M059J (cell line): ENCODE data around the gene RPP25. TPM values are rescaled to one million over a fixed set of nuclear protein-coding genes. Genes with fewer than 3 reads are reported as not detected.
A peak's percentile ranks its signal among the peaks of the same experiment; 100 is the strongest.

Experiments
- DNase-seq: peaks from one replicate; pipeline ENCODE4 v3.0.0-alpha.2; 2012; ENCODE audit warnings: low read depth
- total RNA-seq: library from RNA; depleted of rRNA; stranded (reverse); fragments of >200 nt; shearing (Covaris generic); gene quantifications from 2 replicates; pipeline ENCODE4 v1.2.3, GENCODE V29; 2014

Gene RPP25
- total RNA-seq, 1 experiment from 2014 or later: 0.10 TPM

DNA sequence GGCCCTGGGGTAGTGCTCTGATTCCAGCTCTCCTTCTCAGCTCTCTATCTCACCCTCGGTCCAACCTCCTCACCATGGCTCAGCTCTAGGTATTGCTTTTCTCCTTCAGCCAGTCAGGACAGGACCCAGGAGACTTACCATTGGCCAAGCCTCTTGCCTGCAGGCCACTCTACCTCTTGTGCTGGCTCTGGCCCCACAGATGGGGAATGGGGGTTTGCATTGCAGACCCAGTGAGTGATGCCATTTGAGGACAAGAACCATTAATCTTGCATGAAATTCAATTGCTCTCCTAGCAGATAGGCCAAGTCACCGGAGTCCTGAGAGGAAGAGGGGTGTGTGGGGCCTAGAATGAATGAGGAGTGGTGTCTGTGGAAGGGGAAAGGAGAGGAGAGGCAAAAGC is 6.1 kb upstream of the RPP25 start:
- no peak for DNase-seq

GRCh38 chr15:74962219-74962618 is 5.6 kb upstream of the RPP25 start:
- DNase-seq: no peak

DNA sequence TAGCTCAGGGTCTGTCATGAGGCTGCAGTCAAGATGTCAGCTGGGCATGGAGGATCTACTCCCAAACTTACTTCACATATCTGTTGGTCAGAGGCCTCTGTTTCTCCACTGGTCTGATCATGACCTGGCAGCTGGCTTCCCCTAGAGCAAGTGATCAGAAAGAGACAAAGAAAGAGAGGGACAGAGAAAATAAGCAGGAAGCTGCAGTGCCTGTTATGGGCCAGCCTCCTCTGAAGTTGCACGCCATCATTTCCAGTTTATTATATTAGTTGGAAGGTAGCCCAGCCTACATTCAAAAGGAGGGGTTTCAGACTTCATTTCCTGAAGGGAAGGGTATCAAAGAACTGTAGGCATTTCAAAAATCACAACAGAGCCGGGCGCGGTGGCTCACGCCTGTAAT is 5.0 kb upstream of the RPP25 start:
- no peak for DNase-seq

- DNase-seq: no peak
Observed at GRCh38 chr15:74960995-74961588, 4.5 kb upstream of the RPP25 start.

DNA sequence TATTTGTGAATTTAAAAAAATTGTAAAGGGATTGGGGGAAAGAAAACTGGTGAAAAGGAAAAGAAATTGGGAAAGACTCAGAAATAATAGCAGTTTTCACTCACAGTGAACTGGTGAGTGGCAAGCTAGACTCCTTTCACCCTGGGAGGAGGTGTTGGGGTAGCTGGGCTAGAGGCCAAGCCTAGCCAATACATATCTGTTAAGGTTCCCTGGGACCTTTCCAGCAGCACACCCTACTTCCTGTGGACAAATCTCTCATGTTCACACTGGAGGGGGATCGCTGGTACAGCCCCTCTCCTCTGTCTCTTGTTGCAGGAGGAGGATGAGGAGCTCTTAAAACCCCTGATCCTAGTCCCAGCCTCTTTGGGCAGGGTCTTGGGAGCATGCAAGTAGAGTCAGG is 3.7 kb upstream of the RPP25 start:
- no peak for DNase-seq

DNA sequence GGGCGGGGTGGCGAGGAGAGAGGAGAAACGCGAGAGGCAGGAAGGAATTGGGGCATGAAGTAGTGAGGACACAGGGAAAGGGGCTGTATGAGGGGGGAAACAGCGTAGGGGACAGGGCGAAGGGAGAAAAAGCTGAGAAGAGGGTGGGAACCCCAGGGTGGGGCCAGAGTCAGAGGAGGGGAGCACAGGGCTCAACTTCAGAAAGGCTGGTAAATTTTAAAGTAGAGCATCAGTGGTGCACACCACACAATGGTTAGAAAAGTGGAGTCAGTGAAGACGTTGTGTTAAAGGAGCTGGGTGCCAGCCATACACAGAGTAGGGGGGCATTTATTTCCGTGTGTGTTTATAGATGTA is 3.0 kb upstream of the RPP25 start:
- no peak for DNase-seq

DNA sequence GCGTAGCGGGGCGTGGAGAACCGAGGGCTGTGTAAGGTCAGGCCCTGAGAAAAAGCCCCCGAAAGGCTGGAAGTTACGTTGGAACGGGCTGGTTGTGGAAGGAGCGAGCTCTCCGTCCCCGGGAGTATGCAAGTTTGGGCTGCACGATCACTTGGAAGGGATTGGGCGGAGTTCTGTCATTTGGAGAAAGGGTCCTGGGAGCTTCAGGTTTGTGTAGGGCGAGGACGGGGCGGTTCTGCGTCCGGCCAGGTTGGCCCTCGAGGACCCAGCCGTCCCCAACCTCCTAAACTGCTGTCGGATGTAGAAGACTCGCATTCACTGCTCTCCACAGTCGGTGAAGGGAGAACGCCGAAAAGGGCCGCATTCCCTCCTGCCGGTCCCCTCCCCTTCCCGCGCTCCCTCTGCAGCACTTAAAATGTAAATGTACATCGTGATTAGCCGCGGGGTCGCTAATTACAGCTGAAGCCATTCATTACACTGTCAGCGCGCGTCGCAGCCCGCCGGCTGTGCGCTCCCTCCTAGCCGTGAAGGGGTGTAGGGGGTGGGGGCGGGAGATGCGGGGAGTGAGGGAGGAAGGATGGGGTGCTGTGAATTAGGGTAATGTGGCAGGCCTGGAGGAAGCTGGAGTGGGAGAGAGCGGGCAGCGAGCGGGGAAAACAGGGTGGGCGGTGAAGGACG is 2.5 kb upstream of the RPP25 start:
- DNase-seq: no peak

GRCh38 chr15:74958320-74958907 is 1.8 kb upstream of the RPP25 start:
- peak; percentile 64 for DNase-seq

- DNase-seq: no peak
Observed at GRCh38 chr15:74957476-74958035, 984 bp upstream of the RPP25 start.

DNA sequence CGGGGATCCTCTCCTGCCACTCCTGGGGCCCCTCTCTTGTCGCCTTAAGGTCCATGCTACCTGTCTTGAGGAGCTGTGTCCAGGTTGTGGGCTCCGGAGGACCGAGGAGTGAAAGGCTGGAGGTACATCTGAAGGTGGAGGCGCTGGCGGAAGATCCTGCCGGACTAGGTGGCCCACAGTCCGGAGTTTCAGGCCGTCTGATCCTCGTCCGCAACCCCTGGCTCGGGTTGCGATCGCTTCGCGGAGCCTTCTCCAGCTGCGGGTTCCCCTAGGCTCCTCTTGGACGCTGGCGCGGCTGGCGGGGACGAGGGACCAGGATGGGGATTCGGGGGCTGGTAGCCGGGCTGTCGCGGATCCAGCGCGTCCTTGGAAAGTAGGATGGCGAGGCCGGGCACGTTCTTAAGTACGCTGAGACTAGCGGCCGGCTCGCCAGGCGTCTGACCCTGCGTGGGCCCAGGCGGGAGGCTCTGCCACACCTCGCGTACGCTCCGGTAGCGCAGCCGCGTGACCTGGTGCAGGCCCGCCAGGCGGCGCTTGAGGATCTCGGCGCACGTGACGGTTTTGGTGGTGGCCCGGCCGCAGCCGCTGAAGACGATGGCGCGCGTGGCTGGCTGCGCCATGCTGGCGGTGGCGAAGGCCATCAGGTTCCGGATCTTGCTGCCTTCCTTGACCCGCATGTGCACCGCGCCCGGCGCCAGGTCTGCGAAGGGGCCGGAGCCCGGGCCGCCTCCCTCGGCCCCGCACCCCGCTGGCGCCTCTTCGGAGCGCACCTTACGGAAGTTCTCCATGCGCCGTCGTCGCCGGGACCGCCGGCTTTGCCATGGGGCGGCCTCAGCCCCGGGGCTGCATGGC is 550 bp downstream of the RPP25 start:
- no peak for DNase-seq

DNA sequence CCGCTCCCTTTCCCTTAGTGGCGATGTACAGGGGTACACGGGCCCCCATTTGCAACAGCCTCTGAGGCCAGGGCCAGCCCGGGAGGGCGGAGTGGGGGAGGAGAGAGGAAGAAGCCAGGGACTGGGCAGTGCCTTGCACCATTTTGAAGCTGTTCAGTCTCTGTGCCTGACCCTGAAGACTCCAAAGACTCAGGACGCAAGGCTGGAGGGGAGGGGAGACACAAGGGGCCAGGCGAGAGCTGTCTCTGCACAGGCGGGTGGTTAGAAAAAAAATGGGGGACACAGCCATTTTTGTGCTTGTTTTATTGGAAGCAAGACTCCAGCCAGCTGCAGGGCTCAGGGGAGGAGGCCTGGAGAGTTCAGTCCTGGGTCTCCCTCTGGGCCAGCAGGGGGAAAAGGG is 1.6 kb downstream of the RPP25 start:
- no peak for DNase-seq

DNA sequence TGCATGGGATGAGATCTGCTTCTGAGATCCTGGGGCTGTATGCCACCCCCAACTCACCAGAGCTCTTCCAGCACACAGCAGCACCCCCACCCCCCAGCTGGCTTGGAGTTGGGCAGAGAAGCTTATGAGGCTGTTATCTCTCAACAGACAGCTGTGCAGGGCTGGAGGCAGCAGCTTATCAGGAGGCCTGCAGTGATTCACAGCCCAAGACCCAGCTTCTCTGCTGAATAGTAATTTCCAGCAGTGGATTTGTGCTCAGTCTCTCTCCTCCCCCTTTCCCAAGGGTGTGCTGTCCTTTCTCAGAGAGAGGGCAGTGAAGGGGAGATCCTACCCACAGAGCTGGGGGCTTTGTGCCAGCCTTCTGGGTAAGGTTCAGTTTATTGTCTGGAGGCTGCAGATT is 2.1 kb downstream of the RPP25 start:
- DNase-seq: no peak

DNA sequence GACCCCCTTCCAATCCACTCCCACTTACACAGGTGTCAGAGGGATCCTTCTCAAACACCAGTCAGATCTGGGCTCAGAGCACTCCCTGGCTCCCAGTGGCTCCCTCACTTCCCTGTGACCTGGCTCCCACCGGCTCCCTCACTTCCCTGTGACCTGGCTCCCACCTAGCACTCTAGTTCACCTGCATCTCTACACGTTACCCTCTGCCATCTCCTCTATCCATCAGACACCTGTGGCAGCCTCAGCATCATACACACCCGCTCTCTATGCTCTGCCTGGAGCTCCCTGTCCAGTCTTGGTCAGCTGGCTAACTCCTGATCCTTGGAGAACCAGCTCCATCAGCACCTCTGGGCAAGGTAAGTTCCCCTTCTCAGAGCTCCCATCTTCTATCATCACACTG is 5.6 kb downstream of the RPP25 start:
- DNase-seq: no peak

GRCh38 chr15:74950078-74950908 is 6.3 kb downstream of the RPP25 start:
- peak; percentile 73 for DNase-seq

DNA sequence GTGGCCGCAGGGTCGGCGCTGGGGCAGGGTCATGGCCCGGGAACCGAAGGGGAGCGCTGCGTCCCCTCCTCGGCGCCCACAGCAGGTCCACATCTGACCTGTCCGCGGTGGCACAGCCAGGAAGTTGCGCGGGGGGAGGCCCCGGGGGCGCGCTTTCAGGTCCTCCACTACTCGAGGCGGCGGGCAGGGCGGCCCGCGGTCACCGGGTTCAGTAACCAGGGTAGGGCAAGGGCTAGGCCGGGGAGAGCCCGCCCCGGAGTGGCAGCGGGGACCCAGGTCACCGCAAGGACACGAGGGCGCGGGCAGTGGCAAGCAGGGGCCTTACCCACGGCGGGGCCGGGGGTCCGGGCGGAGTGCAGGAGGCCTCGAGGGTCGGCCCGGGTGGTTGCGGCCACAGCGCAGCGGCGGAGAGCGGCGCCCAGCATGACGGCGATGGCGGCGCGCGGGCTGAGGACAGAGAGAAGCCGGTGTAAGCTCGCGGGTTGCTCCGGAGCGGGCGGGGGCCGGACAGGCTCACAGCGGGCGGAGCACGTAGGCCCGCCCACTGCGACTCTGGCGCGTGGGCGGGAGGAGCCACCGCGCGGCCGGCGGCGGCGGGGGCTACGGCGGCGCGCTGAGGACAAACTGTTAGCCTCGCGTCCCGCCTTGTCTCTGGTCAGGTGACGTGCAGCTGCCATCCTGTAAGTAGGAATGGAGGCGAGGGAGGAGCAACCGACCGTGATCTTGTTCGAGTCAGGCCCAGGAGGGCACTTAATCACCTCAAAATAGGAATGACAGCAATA is 18.8 kb downstream of the RPP25 start, which contains the start of gene COX5A:
Gene COX5A, minus strand, starts transcription at position 484 of the 782 bp plus-strand sequence. Its CDS starts 59 bp downstream, at position 425.
- DNase-seq: peak; percentile 93

DNA sequence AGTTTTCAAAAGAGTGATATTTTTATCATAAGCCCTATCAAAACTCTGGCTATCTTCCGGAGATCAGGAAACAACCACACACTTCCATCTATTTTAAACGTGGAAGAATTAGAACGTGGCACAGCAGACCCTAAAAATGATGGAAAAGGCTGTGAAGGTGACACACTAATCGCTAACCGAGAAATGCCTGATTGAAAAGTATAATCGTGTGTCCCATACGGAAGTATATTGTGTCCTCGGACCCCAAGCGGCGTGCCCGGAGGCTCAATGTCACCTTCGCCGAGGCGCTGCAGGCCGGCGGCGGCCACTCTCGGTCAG is 19.3 kb downstream of the RPP25 start:
- no peak for DNase-seq

- DNase-seq: peak; percentile 18
Observed at GRCh38 chr15:74935193-74935592, 21.4 kb downstream of the RPP25 start.

DNA sequence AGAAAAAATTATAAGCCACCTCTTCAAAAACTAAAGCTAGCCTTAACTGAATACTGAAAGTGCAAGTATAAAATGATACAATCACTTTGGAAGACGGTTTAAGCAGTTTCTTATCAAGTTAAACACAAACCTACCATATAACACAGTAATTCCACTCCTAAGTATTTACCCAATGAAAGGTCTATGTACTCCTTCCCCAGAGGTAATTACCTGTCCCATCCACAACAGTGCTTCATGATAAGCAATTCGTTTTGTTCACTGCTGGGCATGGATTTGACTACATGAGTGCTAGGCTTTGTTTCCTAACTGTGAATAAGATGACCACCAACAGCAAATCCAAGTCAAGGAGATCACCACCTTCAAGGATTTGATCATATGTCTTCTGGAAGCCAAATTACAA is 23.0 kb downstream of the RPP25 start:
- DNase-seq: no peak

GRCh38 chr15:74928771-74929198 is 27.8 kb downstream of the RPP25 start:
- no peak for DNase-seq

DNA sequence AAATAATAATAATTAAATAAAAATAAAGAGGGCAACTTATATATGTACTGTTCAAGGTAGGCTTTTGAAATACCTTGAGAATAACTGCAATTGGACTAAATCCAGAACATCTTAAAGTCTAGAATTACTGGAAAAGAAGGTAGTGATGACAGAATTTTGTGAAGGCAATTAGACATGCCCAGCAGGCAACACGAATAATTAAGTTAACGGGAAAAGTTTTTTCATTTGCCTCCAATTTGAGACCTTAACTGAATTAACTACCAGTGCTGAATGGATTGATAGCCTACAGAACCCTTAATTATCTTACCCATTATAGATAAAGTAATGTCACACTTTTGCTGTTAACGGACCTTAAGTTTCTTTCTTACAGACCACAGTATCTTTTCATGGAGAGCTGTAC is 32.0 kb downstream of the RPP25 start:
- DNase-seq: no peak

DNA sequence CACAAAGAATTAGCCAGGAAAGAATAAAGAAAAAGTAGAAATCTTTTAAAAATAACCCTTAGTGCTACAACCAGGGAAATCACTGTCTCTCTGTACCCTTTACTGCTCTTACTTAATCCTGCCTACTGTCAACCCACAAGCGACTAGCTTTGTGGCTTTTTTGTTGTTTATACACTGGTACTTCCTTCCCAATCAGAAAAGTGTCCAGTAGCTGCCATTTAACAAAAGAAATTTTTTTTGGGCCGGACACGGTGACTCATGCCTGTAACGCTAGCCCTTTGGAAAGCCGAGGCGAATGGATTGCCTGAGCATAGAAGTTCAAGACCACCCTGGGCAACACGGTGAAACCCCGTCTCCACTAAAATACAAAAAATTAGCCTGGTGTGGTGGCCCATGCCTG is 36.1 kb downstream of the RPP25 start:
- DNase-seq: peak; percentile 76
